Colonic mucosa (tissue), 4 donors: ENCODE data around the gene C3orf49. TPM values are rescaled to one million over a fixed set of nuclear protein-coding genes. Genes with fewer than 3 reads are reported as not detected.

ENCODE experiments used
- DNase-seq: peaks from one replicate; pipeline ENCODE4 v3.0.0-alpha.2; 2020
- H3K27ac ChIP-seq: fragments of 200-600 bp; one replicate; pipeline ENCODE4 v1.8.0; 2021
- H3K27me3 ChIP-seq: fragments of 200-600 bp; one replicate; pipeline ENCODE4 v1.8.0; 2021
- H3K36me3 ChIP-seq: fragments of 200-600 bp; one replicate; pipeline ENCODE4 v1.8.0; 2021
- H3K4me1 ChIP-seq: fragments of 200-600 bp; one replicate; pipeline ENCODE4 v1.8.0; 2021; ENCODE audit warnings: mild to moderate bottlenecking
- H3K4me3 ChIP-seq: fragments of 200-600 bp; one replicate; pipeline ENCODE4 v1.8.0; 2021
- H3K9ac ChIP-seq, 2 donors: one replicate each; pipeline ENCODE4 v1.7.0; 2013; ENCODE audit warnings: control low read depth in 2 of 2, low read depth in 2 of 2, low read length in 2 of 2
- H3K9me3 ChIP-seq: fragments of 200-600 bp; one replicate; pipeline ENCODE4 v1.8.0; 2021
- CTCF ChIP-seq: fragments of 200-600 bp; IDR thresholded peaks from one replicate; pipeline ENCODE4 v1.8.0; 2022; ENCODE audit warnings: antibody characterized with exemption, mild to moderate bottlenecking
- intact Hi-C: fragments of 100-400 bp; cut with DNase I; formaldehyde crosslinking; loops from one replicate; pipeline ENCODE4 v1.14.1; 2022
- total RNA-seq, 2 donors: library from RNA; stranded (reverse); fragmentation: NEBNext Ultra II Directional in 1 of 2; extraction: Animal tissue kit (Norgen Biotek cat#: 25700) in 1 of 2; gene quantifications; one replicate each; pipeline ENCODE4 v1.2.1, GENCODE V29; 2021
- donor health status: healthy.
- donor health status: DM: no; HTN: no; CAD: no.
- donor health status: DM: no; HTN: no; CAD: no.

The C3orf49 gene
- total RNA-seq, 2 donors from 2014 or later, result not detected

- intact Hi-C loops, result no loop called here
- H3K4me1 ChIP-seq, result no peaks in the 10 kb centered on the region
- H3K4me3 ChIP-seq, result peak overlapping the region; percentile 80
- peak; percentile 52 for DNase-seq
- H3K27me3 ChIP-seq, result no peaks in the 10 kb centered on the region
- H3K9me3 ChIP-seq, result no peaks in the 10 kb centered on the region
- peak overlapping the region; percentile 80 to 85 for H3K9ac ChIP-seq
- H3K27ac ChIP-seq, result peak overlapping the region; percentile 90
- TF ChIP-seq CTCF, result no peak
- H3K36me3 ChIP-seq, result no peaks in the 10 kb centered on the region
Observed at GRCh38 chr3:63864008-63864964, 45.2 kb downstream of the C3orf49 start.

- TF ChIP-seq CTCF, result no peak
- Histone ChIP-seq H3K27ac (peak overlapping the region; percentile 90), H3K4me1 (no peaks in the 10 kb centered on the region), H3K27me3 (no peaks in the 10 kb centered on the region), H3K4me3 (peak overlapping the region; percentile 80), H3K9me3 (no peaks in the 10 kb centered on the region), H3K9ac (peak overlapping the region in 1 of 2 donors; percentile 80), H3K36me3 (no peaks in the 10 kb centered on the region)
- intact Hi-C loops, result loop anchor here (5.0 kb wide), 1 partner anchor 42 kb away; no protein-coding TSS in a partner anchor
- DNase-seq, result no peak
Observed at GRCh38 chr3:63864965-63865327, 45.8 kb downstream of the C3orf49 start.

- Histone ChIP-seq H3K27me3 (no peaks in the 10 kb centered on the region), H3K9me3 (no peaks in the 10 kb centered on the region), H3K36me3 (no peaks in the 10 kb centered on the region), H3K4me3 (no peak overlapping the region), H3K9ac (no peak overlapping the region), H3K27ac (no peak overlapping the region), H3K4me1 (no peaks in the 10 kb centered on the region)
- TF ChIP-seq CTCF, result no peak
- intact Hi-C loops, result loop anchor here (5.0 kb wide), 1 partner anchor 40 kb away; no protein-coding TSS in a partner anchor
- no peak for DNase-seq
Observed at GRCh38 chr3:63867225-63867624, 48.1 kb downstream of the C3orf49 start.

GRCh38 chr3:63869940-63870614 lies 51.0 kb downstream of the C3orf49 start:
- intact Hi-C loops, result loop anchor here (5.0 kb wide), 1 partner anchor 37 kb away; no protein-coding TSS in a partner anchor

More at GRCh38 chr3:63869940-63870614, 51.0 kb downstream of the C3orf49 start:
- DNase-seq, result no peak
- no peaks in the 10 kb centered on the region for H3K4me1 ChIP-seq
- no peak overlapping the region for H3K27ac ChIP-seq
- no peak for TF ChIP-seq CTCF
- no peaks in the 10 kb centered on the region for H3K36me3 ChIP-seq
- H3K9me3 ChIP-seq, result no peaks in the 10 kb centered on the region
- no peaks in the 10 kb centered on the region for H3K27me3 ChIP-seq
- H3K9ac ChIP-seq, result no peak overlapping the region
- H3K4me3 ChIP-seq, result no peak overlapping the region
